Measurements from ENCODE around the gene PRX.

DNA sequence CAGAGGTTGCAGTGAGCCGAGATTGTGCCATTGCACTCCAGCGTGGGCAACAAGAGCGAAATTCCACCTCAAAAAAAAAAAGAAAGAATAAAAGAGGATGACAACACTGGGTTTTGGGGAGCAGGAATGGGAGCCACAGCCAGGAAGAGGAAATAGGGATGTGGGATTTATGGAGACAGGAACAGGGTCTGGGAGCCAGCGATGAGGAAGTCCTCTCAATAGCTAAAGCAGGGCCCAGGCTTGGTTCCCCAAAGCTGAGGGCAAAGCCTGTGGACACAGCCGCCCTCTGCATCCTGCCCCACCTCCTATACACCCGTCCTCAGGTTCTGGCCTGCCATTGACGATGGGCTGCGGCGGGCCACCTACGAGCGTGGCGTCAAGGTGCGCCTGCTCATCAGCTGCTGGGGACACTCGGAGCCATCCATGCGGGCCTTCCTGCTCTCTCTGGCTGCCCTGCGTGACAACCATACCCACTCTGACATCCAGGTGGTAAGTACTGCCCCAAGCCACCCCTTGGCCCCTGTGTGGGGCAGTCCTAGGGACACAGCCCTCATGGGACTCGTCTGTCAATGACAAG lies 36.8 kb downstream of the PRX start:
- TF ChIP-seq CTCF (IDR thresholded peaks at IDR 0.05) = no peak
- TF ChIP-seq POLR2A (IDR thresholded peaks at IDR 0.05) = no peak
- no peak for TF ChIP-seq EP300 (IDR thresholded peaks at IDR 0.05)
